ENCODE measurements around the gene TFDP1.

DNA sequence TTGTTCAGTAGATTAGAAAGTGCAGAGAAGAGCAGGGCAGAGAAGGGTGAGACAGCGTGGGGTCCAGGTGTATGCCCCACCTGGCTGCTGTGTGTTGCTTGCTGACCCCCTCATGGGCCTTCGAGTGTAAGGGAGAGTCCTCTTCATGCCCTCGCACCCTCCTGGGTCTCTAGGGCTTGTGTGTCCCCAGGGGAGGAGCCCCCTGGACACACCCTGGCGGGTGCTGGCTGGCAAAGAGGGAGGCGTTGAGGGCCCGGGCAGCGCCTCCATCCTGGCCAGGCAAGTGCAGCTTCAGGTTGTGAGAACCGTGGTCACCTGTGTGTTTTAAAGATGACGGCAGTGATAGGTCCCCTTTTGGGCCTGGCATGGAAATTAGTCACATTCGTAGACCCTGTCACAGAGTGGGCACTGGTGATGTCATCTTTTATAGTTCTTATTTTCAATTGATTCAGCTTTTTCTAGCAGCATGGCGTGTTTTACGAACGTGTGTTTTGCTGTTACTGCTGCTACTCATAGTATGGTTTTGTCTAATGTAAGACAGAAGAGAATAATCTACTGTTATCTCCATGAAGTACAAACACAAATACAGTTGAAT, 18.7 kb downstream of the TFDP1 start:
- TF ChIP-seq, protein P1, sequence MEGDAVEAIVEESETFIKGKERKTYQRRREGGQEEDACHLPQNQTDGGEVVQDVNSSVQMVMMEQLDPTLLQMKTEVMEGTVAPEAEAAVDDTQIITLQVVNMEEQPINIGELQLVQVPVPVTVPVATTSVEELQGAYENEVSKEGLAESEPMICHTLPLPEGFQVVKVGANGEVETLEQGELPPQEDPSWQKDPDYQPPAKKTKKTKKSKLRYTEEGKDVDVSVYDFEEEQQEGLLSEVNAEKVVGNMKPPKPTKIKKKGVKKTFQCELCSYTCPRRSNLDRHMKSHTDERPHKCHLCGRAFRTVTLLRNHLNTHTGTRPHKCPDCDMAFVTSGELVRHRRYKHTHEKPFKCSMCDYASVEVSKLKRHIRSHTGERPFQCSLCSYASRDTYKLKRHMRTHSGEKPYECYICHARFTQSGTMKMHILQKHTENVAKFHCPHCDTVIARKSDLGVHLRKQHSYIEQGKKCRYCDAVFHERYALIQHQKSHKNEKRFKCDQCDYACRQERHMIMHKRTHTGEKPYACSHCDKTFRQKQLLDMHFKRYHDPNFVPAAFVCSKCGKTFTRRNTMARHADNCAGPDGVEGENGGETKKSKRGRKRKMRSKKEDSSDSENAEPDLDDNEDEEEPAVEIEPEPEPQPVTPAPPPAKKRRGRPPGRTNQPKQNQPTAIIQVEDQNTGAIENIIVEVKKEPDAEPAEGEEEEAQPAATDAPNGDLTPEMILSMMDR (IDR thresholded peaks at IDR 0.05 in 8 of 11, conservative IDR thresholded peaks at IDR 0.05 in 3 of 11) = no peak
- TF ChIP-seq POLR2AphosphoS5 (IDR thresholded peaks at IDR 0.05) (no peak), POLR2A (IDR thresholded peaks at IDR 0.05) (no peak)

Data from spleen (tissue), 7 donors.